Measurements from ENCODE around the gene DLGAP3. TPM values are rescaled to one million over a fixed set of nuclear protein-coding genes. Genes with fewer than 3 reads are reported as not detected.

The DLGAP3 gene
- total and polyA plus RNA-seq, 2 of the 13 experiments (the other 11 are each of a cell fraction or from before 2014, with no cell fraction given), result 0.03 to 0.04 TPM

- TF ChIP-seq ZNF609 (CRISPR knock-in tag; IDR thresholded peaks at IDR 0.05; ENCODE audit: borderline replicate concordance), result peak; percentile 52; the same call in 1 of the 2 replicates
- peak; percentile 97 for TF ChIP-seq MXD1 (CRISPR knock-in tag; IDR thresholded peaks at IDR 0.05)
- TF ChIP-seq GLMP (CRISPR knock-in tag; IDR thresholded peaks at IDR 0.05; ENCODE audit: borderline replicate concordance), result peak; percentile 97
- TF ChIP-seq SYNCRIP (IDR thresholded peaks at IDR 0.05; ENCODE audit: insufficient read depth, low read depth, low read length), result no peak
- TF ChIP-seq ZMAT3 (CRISPR knock-in tag; conservative IDR thresholded peaks at IDR 0.05), result peak; percentile 100
- peak; percentile 100 for TF ChIP-seq ZNF557 (CRISPR knock-in tag; IDR thresholded peaks at IDR 0.05)
- TF ChIP-seq ZNF12 (CRISPR knock-in tag; IDR thresholded peaks at IDR 0.05), result peak; percentile 96
- TF ChIP-seq ZKSCAN5 (CRISPR knock-in tag; IDR thresholded peaks at IDR 0.05), result peak; percentile 90
- no peak for TF ChIP-seq SSRP1 (CRISPR knock-in tag; IDR thresholded peaks at IDR 0.05)
- no peak for TF ChIP-seq RNF2 (conservative IDR thresholded peaks at IDR 0.05; ENCODE audit: low read depth)
- TF ChIP-seq CCAR2 (optimal IDR thresholded peaks at IDR 0.05; ENCODE audit: low read depth, low read length), result no peak
- TF ChIP-seq ZNF7 (CRISPR knock-in tag; IDR thresholded peaks at IDR 0.05), result peak; percentile 89
- no peak for TF ChIP-seq TRIM22 (IDR thresholded peaks at IDR 0.05)
- TF ChIP-seq ZEB1 (IDR thresholded peaks at IDR 0.05; ENCODE audit: insufficient replicate concordance, low read depth), result no peak
- peak; percentile 50 for TF ChIP-seq PAXIP1 (CRISPR knock-in tag; conservative IDR thresholded peaks at IDR 0.05)
- TF ChIP-seq SIN3A (IDR thresholded peaks at IDR 0.05; ENCODE audit: borderline replicate concordance, low read depth, low read length), result peak; percentile 99
- peak; percentile 98 for TF ChIP-seq MED13 (CRISPR knock-in tag; IDR thresholded peaks at IDR 0.05)
Observed at GRCh38 chr1:34924759-34925555, 4.5 kb downstream of the DLGAP3 start (continued).

Data from HepG2 (cell line).